Psoas muscle (tissue), 8 donors: ENCODE data around the gene MAN2B1. TPM values are rescaled to one million over a fixed set of nuclear protein-coding genes. Genes with fewer than 3 reads are reported as not detected.

Source experiments
- ATAC-seq, 4 donors: fragments of 200-7000 bp; cut with Tn5 transposase; one replicate each; pipeline ENCODE4 v1.9.1; 2020; ENCODE audit warnings: moderate library complexity in 3 of 4, mild to moderate bottlenecking in 2 of 4
- DNase-seq, 2 donors: peaks; one replicate each; pipeline ENCODE4 v3.0.0-alpha.2; 2020
- H3K27ac ChIP-seq: fragments of 200-600 bp; one replicate; pipeline ENCODE4 v1.8.0; 2022
- H3K27me3 ChIP-seq, 3 donors: fragments of 200-600 bp in 1 of 3; one replicate each; pipeline versions ENCODE4 v1.6.1 to v1.8.0; 2013 to 2022; ENCODE audit warnings: low read length in 2 of 3, mild to moderate bottlenecking in 2 of 3, moderate library complexity in 1 of 3; ENCODE audit not compliant: insufficient read depth in 3 of 3
- H3K36me3 ChIP-seq, 2 donors: fragments of 200-600 bp in 1 of 2; one replicate each; pipeline versions ENCODE4 v1.6.1 to v1.8.0; 2013 to 2022; ENCODE audit warnings: low read depth in 1 of 2, mild to moderate bottlenecking in 1 of 2, moderate library complexity in 1 of 2; ENCODE audit not compliant: insufficient read depth in 1 of 2
- H3K4me1 ChIP-seq: fragments of 200-600 bp; one replicate; pipeline ENCODE4 v1.8.0; 2022
- H3K4me3 ChIP-seq: fragments of 200-600 bp; one replicate; pipeline ENCODE4 v1.8.0; 2022; ENCODE audit warnings: mild to moderate bottlenecking
- H3K9me3 ChIP-seq: fragments of 200-600 bp; one replicate; pipeline ENCODE4 v1.8.0; 2022
- CTCF ChIP-seq: fragments of 200-600 bp; IDR thresholded peaks from one replicate; pipeline ENCODE4 v1.8.0; 2022; ENCODE audit warnings: antibody characterized with exemption
- WGBS, 3 donors: extraction: QIAGEN DNeasy Blood & Tissue Kit; methylation state at CpG; one replicate each; pipeline versions ENCODE4 v1.1.6 to v1.1.7; 2013; 5-methylcytosine and 5-hydroxymethylcytosine counted together
- intact Hi-C, 2 donors: fragments of 100-400 bp; cut with DNase I; formaldehyde crosslinking; loops; one replicate each; pipeline versions ENCODE4 v1.11.0 to v1.14.2; 2022
- polyA plus RNA-seq, 3 donors: library from polyadenylated mRNA; stranded (reverse); fragments of 200-250 nt; gene quantifications; one replicate each; pipeline ENCODE4 v1.2.3, GENCODE V29; 2013
- total RNA-seq, 4 donors: library from RNA; stranded (reverse); fragmentation: NEBNext Ultra II Directional in 2 of 4; extraction: Animal tissue kit (Norgen Biotek cat#: 25700) in 2 of 4; gene quantifications; one replicate each; pipeline versions ENCODE4 v1.2.1 to v1.2.4, GENCODE V29; 2021 to 2023
- donor health status: healthy with polysubstance abuse.
- donor health status: DM: no; HTN: no; CAD: no; lungs with moderate emphysema.
- donor health status: Bipolar disorder and iron deficiency.
- donor health status: healthy.
- donor health status: DM: yes; HTN: yes; CAD: no.
- donor health status: DM: no; HTN: no; CAD: no.
- donor health status: DM: no; HTN: no; CAD: no.
- donor health status: DM: yes; HTN: yes; CAD: no.

Gene MAN2B1
- total and polyA plus RNA-seq, 7 donors, result 9.6 to 20.5 (median 16.0) TPM

GRCh38 chr19:12642506-12642905 is 24.0 kb downstream of the MAN2B1 start:
- Histone ChIP-seq H3K4me3 (no peak overlapping the region), H3K36me3 (no peaks in the 10 kb centered on the region), H3K27ac (no peak overlapping the region), H3K27me3 (no peaks in the 10 kb centered on the region), H3K4me1 (no peaks in the 10 kb centered on the region), H3K9me3 (no peaks in the 10 kb centered on the region)
- ATAC-seq, result no peak
- no peak for DNase-seq
- intact Hi-C loops, result no loop called here
- 90 to 91% (median 91%) methylated on average over 26 of the region's 26 CpGs for WGBS, 3 donors
- no peak for TF ChIP-seq CTCF

- Histone ChIP-seq H3K36me3 (no peaks in the 10 kb centered on the region), H3K9me3 (no peaks in the 10 kb centered on the region), H3K4me3 (no peak overlapping the region), H3K27me3 (no peaks in the 10 kb centered on the region), H3K27ac (no peak overlapping the region), H3K4me1 (no peaks in the 10 kb centered on the region)
- no peak for TF ChIP-seq CTCF
- 59 to 71% (median 64%) methylated on average over 13 of the region's 13 CpGs for WGBS, 3 donors
- intact Hi-C loops, result no loop called here
- DNase-seq, result no peak
- no peak for ATAC-seq
Observed at GRCh38 chr19:12641456-12641855, 25.1 kb downstream of the MAN2B1 start.

GRCh38 chr19:12639901-12640613 is 26.5 kb downstream of the MAN2B1 start:
- intact Hi-C loops, result no loop called here
- no peaks in the 10 kb centered on the region for H3K4me1 ChIP-seq
- TF ChIP-seq CTCF, result peak; percentile 76
- WGBS, 3 donors, result 9% methylated on average over 39 of the region's 39 CpGs
- H3K27me3 ChIP-seq, result no peaks in the 10 kb centered on the region
- DNase-seq (peak; percentile 82 to 91), ATAC-seq (peak; percentile 83 to 91 (median 88))
- no peaks in the 10 kb centered on the region for H3K9me3 ChIP-seq
- H3K27ac ChIP-seq, result no peak overlapping the region
- peak overlapping the region; percentile 45 for H3K4me3 ChIP-seq
- no peaks in the 10 kb centered on the region for H3K36me3 ChIP-seq

GRCh38 chr19:12638611-12639182 is 27.8 kb downstream of the MAN2B1 start:
- intact Hi-C loops, result no loop called here
- ATAC-seq (no peak), DNase-seq (no peak)
- Histone ChIP-seq H3K36me3 (no peaks in the 10 kb centered on the region), H3K9me3 (no peaks in the 10 kb centered on the region), H3K27ac (no peak overlapping the region), H3K4me3 (no peak overlapping the region), H3K4me1 (no peaks in the 10 kb centered on the region), H3K27me3 (no peaks in the 10 kb centered on the region)
- no peak for TF ChIP-seq CTCF
- 93 to 94% (median 93%) methylated on average over 20 to 22 of the region's 22 CpGs for WGBS, 3 donors
